HepG2 (cell line): ENCODE measurements around the gene CLIC1. TPM values are rescaled to one million over a fixed set of nuclear protein-coding genes. Genes with fewer than 3 reads are reported as not detected.
A peak's percentile ranks its signal among the peaks of the same experiment; 100 is the strongest.

ENCODE experiments used
- AKAP8 ChIP-seq: sonication (generic); formaldehyde crosslinking; IDR thresholded peaks from 2 replicates; pipeline ENCODE4 v1.5.1; 2020; ENCODE audit warnings: mild to moderate bottlenecking, missing genetic modification reagents
- CBX5 ChIP-seq: sonication (generic); formaldehyde crosslinking; IDR thresholded peaks from 2 replicates; pipeline ENCODE4 v1.4.0; 2020; ENCODE audit warnings: missing genetic modification reagents, borderline replicate concordance
- HCFC1 ChIP-seq: fragments of 150-350 bp; IDR thresholded peaks from 2 replicates; pipeline ENCODE4 v1.6.1; 2014; ENCODE audit warnings: low read depth, low read length
- IKZF1 ChIP-seq: fragments of 450-650 bp; IDR thresholded peaks from 2 replicates; pipeline ENCODE4 v1.7.1; 2016
- MAFK ChIP-seq, 2 experiments: IDR thresholded peaks in 1 of 2; conservative IDR thresholded peaks in 1 of 2; 2 replicates each; pipeline ENCODE4 v1.6.1; 2011; ENCODE audit warnings: improper control_type of control experiment in 2 of 2, low read length in 2 of 2
- MED13 ChIP-seq: sonication (generic); formaldehyde crosslinking; IDR thresholded peaks from 2 replicates; pipeline ENCODE4 v1.5.0; 2020; ENCODE audit warnings: missing genetic modification reagents
- MLX ChIP-seq: IDR thresholded peaks from 2 replicates; pipeline ENCODE4 v1.6.1; 2016
- NFATC3 ChIP-seq: sonication (generic); formaldehyde crosslinking; IDR thresholded peaks from 2 replicates; pipeline ENCODE4 v1.5.1; 2020; ENCODE audit warnings: mild to moderate bottlenecking, missing genetic modification reagents
- PAWR ChIP-seq: sonication (generic); formaldehyde crosslinking; IDR thresholded peaks from 2 replicates; pipeline ENCODE4 v1.4.0; 2020; ENCODE audit warnings: missing genetic modification reagents, mild to moderate bottlenecking, borderline replicate concordance
- RARA ChIP-seq: IDR thresholded peaks from 2 replicates; pipeline ENCODE4 v1.6.1; 2016; ENCODE audit warnings: missing genetic modification reagents, missing compliant biosample characterization
- RBM39 ChIP-seq: fragments of 200-400 bp; formaldehyde crosslinking; IDR thresholded peaks from one replicate; pipeline ENCODE4 v1.6.1; 2018; ENCODE audit warnings: antibody characterized with exemption, mild to moderate bottlenecking, low read depth, low read length; ENCODE audit not compliant: poor library complexity, severe bottlenecking
- SKIL ChIP-seq: sonication (generic); formaldehyde crosslinking; IDR thresholded peaks from 2 replicates; pipeline ENCODE4 v1.8.0; 2022; ENCODE audit warnings: missing genetic modification reagents, mild to moderate bottlenecking, moderate library complexity, borderline replicate concordance
- SYNCRIP ChIP-seq: fragments of 200-400 bp; formaldehyde crosslinking; IDR thresholded peaks from 2 replicates; pipeline ENCODE4 v1.6.1; 2018; ENCODE audit warnings: mild to moderate bottlenecking, low read depth, low read length; ENCODE audit not compliant: insufficient read depth
- TGIF2 ChIP-seq: IDR thresholded peaks from 2 replicates; pipeline ENCODE4 v1.6.1; 2016; ENCODE audit warnings: control low read depth, missing compliant biosample characterization
- ZBTB26 ChIP-seq: IDR thresholded peaks from 2 replicates; pipeline ENCODE4 v1.6.1; 2016; ENCODE audit warnings: missing compliant biosample characterization, missing genetic modification reagents, borderline replicate concordance
- ZBTB33 ChIP-seq: sonication (generic); formaldehyde crosslinking; IDR thresholded peaks from 2 replicates; pipeline ENCODE4 v1.4.0; 2020; ENCODE audit warnings: missing genetic modification reagents
- ZFP62 ChIP-seq: sonication (generic); formaldehyde crosslinking; IDR thresholded peaks from 2 replicates; pipeline ENCODE4 v1.4.0; 2020; ENCODE audit warnings: missing genetic modification reagents
- ZNF253 ChIP-seq: sonication (generic); formaldehyde crosslinking; IDR thresholded peaks from 2 replicates; pipeline ENCODE4 v1.8.0; 2022; ENCODE audit warnings: mild to moderate bottlenecking, missing genetic modification reagents, borderline replicate concordance
- ZNF260 ChIP-seq: sonication (generic); formaldehyde crosslinking; IDR thresholded peaks from 2 replicates; pipeline ENCODE4 v1.4.0; 2020; ENCODE audit warnings: missing genetic modification reagents, low read depth, mild to moderate bottlenecking, borderline replicate concordance
- ZNF552 ChIP-seq: sonication (generic); formaldehyde crosslinking; IDR thresholded peaks from 2 replicates; pipeline ENCODE4 v1.9.0; 2022; ENCODE audit warnings: missing genetic modification reagents, mild to moderate bottlenecking, borderline replicate concordance
- ZNF576 ChIP-seq: sonication (generic); formaldehyde crosslinking; IDR thresholded peaks from 2 replicates; pipeline ENCODE4 v1.4.0; 2020; ENCODE audit warnings: mild to moderate bottlenecking, missing genetic modification reagents
- ZNF615 ChIP-seq: sonication (generic); formaldehyde crosslinking; IDR thresholded peaks from 2 replicates; pipeline ENCODE4 v1.5.0; 2020; ENCODE audit warnings: mild to moderate bottlenecking, missing genetic modification reagents, borderline replicate concordance
- ZNF839 ChIP-seq: sonication (generic); formaldehyde crosslinking; IDR thresholded peaks from 2 replicates; pipeline ENCODE4 v1.4.0; 2020; ENCODE audit warnings: missing genetic modification reagents, mild to moderate bottlenecking, borderline replicate concordance
- polyA plus RNA-seq, 8 experiments: library from polyadenylated mRNA; depleted of rRNA in 3 of 8; stranded (reverse) in 7 of 8; unstranded in 1 of 8; fragments of >200 nt; fragmentation: Illumina TruSeq in 4 of 8; extraction: Trizol in 4 of 8; gene quantifications; 2 replicates each; pipeline versions ENCODE4 v1.2.1 to v1.2.3, GENCODE V29; 2011 to 2016; ENCODE audit warnings: low read depth in 4 of 8, missing spikeins in 1 of 8, mixed read lengths in 1 of 8; ENCODE audit not compliant: insufficient read depth in 1 of 8
- total RNA-seq, 5 experiments: library from RNA; depleted of rRNA; stranded (reverse); fragments of >200 nt; fragmentation: Illumina TruSeq; extraction: Trizol; gene quantifications; 2 replicates each; pipeline ENCODE4 v1.2.3, GENCODE V29; 2016; ENCODE audit warnings: low read depth in 1 of 5

The CLIC1 gene
- total and polyA plus RNA-seq, 2 of the 13 experiments (the other 11 are each of a cell fraction or from before 2014, with no cell fraction given): 602 to 891 TPM

- TF ChIP-seq ZNF253 (CRISPR knock-in tag) (no peak), IKZF1 (no peak), AKAP8 (CRISPR knock-in tag) (no peak), MLX (CRISPR knock-in tag) (no peak; the same call in 1 of the 2 replicates), NFATC3 (CRISPR knock-in tag) (no peak), ZNF552 (CRISPR knock-in tag) (no peak), PAWR (CRISPR knock-in tag) (no peak), ZNF260 (no peak), RBM39 (peak; percentile 76), ZNF839 (no peak), HCFC1 (no peak), ZNF615 (CRISPR knock-in tag) (peak; percentile 86), ZBTB33 (CRISPR knock-in tag) (peak; percentile 52), SYNCRIP (no peak), ZNF576 (CRISPR knock-in tag) (no peak), TGIF2 (no peak; the same call in none of the 2 replicates), RARA (CRISPR knock-in tag) (no peak), CBX5 (peak; percentile 73; the same call in 1 of the 2 replicates), MED13 (CRISPR knock-in tag) (no peak; the same call in none of the 2 replicates), SKIL (0 out of 2 replicates have a peak, but pooled peaks have one; percentile 17), ZFP62 (no peak; the same call in 1 of the 2 replicates), MAFK (conservative IDR thresholded peaks at IDR 0.05 in 1 of 2, IDR thresholded peaks at IDR 0.05 in 1 of 2; ENCODE audit: low read length in 2 of 2) (0 out of 4 replicates have a peak, but pooled peaks of 1 of the 2 experiments have one; percentile 5), ZBTB26 (CRISPR knock-in tag) (peak; percentile 40; the same call in 1 of the 2 replicates)
Measured at GRCh38 chr6:31702819-31703716, 33.3 kb downstream of the CLIC1 start, which contains the start of gene ABHD16A (continued).
